Measurements from ENCODE around the gene GABRR3.
"Not testable (repeated sequence)": the region's sequence is repeated elsewhere in the genome, so short reads cannot be mapped to it uniquely, and the experiment has no call there.

Gene GABRR3

DNA sequence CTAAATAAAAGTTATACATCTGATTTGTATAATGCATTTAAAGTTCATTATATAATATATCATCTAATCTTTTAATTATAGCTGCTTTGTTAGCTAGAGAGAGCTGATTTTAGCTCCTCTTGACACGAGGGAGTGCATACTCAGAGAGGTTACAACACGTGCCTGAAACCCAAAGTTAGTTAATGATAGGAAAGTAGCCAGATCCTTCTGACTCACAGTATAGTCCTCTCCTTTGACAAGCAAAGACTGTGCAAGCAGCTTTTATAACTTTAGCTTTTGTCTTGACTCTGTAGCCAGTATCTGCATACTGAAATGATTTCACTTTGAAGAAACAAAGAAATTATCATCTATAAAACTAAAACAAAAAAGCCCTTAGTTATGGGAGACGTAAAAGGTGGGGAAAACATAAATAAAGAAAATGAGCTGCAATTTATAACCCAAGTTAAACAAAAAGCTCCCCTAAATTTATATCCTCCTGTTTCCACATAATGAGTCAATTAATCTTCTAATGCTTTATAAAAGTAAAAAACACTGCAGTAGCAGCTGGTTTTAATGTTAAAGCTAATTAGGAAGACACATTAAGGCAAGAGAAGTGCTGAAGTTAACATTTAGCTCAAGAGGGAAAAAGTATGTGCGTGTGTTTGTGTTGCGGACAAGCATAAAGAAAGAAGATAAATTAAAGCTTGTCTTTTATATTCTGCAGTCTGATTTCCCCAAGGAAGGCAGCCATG, 13.1 kb downstream of the GABRR3 start:
- no peak for DNase-seq

DNA sequence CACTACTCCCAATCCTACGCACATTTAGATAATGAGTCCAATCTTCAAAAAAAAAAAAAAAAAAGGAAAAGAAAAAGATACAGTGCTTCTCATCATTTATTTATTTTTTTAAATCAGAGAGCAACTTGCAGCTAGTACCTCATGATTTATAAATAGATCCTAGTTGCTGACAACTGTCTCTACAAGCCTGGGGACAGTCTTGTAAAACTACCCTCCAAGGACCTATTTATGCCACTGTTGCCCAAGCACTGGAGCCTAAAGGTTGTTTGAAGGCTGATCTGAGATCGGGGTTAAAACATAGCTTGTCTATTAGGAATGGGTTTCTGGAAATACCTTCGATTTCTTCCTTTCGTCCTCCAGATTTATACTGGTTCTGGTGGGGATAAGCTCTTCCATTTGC, 14.7 kb downstream of the GABRR3 start:
- no peak for DNase-seq

DNA sequence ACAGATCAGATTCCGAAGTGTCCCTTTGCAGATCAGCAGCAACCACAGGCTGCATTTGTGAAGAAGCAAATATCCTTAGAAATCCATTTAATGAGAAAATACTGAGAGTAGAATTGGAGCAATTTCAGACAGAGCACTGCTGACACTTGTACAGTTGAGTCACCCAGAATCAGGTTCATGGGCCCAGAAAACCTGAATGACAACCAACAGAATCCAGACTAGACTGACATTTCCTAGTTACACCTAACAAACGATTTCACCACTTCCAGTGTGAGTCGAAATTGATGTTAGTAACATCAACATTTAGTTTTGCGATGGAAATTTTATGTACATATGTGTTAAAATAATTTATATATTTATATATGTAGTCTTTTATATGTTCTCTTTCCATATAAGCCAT, 16.8 kb downstream of the GABRR3 start:
- DNase-seq, result no peak

DNA sequence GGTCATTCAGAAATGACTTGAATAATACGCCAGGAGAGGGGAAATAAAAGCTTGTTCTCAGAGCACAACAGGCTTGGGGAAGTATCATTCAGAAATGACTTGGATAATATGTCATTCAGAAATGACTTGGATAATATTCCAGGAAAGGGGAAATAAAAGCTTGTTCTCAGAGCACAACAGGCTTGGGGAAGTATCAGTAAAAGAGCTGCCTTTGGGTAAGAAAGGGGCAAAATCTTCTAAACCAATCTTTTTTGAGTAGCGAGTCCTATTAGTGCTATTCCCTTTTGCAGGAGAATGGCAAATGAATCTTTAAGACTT, 20.9 kb downstream of the GABRR3 start:
- no peak for DNase-seq

DNA sequence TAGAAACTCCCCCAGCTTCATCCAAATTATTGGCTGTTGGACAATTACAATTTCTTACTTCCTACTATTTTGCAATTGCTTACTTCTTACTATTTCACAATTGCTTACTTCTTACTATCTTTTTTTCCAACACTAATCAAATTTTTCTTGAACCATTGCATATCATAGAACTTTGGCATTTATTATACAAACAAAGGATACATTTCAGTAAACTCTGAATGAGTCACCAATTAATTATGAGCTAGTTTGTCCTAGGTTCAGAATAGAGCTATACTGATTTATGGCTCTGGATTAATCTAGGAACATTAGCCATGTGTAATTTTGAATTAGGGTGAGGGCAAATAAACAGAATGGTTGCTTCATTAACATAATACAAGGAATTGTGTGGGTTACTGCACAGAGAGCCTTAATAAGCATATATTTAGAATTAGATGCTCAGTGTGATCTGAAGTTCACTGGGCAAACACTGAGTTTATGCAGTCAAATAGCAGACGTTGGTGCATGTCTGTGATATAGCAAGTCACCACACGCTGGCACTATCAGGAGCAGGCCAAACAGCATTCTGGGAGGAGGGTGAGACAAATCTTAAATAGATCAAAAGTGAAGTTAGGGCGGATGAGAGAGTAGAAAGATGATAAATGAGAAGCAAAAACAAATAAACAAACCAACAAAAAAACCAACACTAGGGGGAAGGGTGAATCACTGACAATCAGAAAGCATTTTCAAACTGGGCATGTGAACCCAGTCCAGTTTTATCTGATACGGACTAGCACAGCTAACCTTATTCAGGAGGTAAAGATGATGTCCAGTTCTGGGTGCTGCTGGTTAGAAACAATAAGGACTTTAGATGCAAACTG, 21.5 kb downstream of the GABRR3 start:
- DNase-seq, result no peak

DNA sequence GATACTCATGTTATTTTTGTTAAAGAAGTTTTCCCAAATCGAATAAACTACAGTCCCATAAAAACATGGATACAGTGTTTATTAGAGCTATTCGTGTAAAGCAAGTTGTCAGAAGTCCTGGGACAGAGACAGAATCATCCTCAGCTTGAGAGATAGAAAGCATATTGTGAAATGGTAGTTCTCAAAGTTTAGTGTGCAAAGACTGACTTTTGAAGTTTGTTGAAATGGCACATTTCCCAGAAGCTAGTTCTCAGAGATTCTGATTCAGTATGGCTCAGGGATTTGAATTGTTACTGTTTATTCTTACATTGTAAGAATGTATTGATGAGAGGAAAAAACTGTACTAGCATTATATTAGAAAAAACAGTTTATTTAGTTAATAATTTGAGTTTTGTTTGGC, 22.1 kb downstream of the GABRR3 start:
- no peak for DNase-seq

DNA sequence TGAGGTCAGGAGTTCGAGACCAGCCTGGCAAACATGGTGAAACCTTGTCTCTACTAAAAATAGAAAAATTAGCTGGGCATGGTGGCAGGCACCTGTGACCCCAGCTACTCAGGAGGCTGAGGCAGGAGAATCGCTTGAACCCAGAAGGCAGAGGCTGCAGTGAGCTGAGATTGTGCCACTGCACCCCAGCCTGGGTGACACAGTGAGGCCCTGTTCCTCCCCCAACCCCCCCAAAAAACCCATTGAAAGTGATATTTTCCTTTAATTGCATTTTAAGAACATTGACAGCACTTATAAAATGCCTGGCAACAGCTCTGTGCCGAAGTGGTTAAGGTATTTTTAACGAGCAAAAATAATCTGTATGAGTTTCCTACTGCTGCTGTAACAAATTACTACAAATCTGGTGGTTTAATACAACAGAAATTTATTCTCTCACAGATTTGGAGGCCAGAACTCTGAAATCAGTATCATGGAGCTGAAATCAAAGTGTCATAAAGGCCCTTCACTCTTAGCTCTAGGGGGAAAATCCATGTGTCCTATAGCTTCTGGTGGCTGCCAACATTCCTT, 24.1 kb downstream of the GABRR3 start:
- DNase-seq, result not testable (repeated sequence)

DNA sequence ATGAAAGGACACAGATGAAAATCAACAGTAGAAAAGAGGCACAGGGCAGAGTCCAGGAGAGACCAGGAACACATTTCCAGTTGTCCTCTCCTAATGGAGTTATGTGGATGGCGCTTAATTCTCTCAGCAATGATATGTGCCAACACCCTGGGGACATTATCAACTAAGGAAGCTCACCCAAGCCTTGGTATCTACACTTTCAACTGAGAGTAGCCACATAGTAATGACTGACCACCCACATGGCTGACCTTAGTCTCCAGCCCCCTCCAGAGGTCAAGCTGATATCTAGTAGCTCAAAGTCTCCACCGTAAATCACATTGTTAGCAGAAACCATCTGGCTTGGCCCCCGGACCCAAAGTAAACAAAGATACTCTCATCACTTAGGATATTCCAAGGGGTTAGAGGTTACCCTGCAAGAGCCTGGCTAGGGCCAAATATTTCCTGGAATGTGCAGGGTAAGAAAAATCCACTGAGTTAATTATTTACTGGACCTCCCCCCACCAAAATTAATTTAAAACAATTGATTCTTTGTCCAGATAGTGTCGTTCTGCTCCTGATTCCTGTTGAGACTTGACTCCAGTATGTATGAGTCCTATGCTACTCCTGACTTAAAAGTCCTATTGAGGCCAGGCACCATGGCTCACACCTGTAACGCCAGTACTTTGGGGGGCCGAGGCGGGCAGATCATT, 24.8 kb downstream of the GABRR3 start:
- DNase-seq, result no peak

DNA sequence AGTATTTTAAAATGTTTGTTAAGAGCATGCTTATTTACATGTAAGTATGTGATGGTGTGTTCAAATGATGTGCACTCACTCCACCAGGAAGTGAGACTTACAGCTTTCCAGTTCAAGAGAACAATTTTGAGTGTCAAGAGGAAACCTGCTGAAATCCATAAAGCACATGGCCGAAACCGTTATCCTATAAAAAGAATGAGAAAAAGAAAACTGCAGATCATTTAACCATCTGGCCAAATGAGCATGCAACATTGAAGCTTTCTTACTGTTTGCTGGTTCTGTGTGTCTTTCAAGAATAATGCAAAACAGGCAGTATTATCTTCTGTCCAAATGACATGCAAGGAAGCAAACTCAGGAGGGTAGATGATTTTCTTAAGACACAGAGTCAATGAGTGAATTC, 26.3 kb downstream of the GABRR3 start:
- no peak for DNase-seq

DNA sequence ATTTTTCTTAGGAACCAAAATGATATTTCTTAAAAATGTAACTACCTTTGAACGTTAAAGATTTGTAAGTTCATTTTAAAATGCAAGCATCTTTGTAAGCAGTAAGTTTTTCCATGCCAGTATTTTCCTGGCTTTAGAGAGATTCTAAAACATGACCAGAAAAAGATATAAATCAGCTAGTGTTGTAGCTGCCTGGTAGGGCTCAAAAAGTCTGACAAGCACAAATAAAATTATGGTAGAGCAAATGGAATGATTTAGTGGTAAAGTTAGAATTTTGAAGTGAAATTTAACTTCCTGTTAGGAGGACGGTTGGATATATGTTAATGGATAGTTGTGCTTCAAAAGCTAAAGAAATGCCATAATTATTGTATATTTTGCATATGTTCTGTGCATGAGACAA, 29.7 kb downstream of the GABRR3 start:
- DNase-seq, result no peak

DNA sequence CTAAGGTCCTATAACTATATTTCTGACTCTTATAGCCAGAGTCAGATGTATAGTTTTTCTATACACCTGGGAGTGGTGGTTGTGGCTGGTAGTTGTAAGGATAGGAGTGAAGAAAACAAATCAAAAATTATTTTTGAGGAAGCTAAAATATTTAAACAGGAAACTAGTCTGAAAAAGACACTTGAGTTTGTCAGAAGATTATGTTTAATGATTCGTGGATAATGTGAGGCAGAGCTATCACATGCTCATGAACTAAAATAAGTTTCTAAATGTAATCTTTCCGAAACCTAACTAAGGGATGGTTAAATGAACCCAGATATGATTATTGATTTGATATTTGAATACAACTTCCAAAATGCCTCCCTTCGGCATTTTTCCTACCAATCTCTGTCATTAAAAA, 30.4 kb downstream of the GABRR3 start:
- DNase-seq, result no peak

DNA sequence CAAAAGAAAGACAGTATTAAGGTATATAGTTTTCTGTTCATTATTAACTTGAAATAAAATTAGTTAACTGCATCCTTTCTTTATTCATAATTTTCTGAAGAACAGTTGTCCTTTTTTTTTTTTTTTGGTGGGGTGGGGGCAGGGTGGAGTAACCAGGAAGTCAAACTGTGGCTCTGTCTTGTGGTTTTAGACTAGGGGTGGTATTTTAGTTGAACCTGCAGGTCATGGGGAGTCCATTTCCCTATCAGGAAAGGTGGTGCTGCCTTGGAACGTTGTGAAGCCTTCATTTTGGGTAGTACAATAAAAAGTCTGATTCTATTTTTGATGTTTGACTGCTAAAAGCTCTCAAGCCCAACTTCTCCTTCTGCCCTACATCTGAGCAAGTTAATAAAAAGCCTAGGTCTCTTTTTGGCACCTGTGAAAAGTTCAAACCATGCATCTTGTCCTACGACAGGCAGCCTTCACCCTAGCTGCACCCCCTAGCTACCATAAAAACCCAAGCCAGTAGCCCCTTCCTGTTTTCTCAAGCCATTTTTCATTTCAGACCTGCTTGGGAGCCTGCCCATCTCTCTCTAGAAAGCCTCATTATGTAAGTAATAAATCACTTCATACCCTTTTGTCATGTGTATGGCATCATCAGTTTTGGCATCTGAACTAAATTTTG, 31.7 kb downstream of the GABRR3 start:
- no peak for DNase-seq

DNA sequence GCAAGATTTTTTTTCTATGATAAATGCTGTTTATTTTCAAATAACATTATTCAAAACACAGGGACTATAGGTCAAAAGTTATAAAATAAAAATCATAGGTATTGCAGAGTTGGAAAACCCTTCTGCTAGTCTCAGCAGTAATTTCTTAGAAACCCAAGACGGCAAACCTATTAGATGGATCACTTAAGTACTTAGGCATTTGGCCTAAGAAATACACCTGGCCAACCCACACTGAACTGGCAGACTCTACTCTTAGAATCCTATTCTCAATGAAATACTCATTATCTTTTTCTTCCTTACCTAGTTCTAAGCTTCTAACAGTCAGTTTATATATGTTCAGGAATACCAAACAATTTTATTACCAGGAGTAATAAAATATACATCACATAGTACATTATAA, 32.4 kb downstream of the GABRR3 start:
- DNase-seq, result no peak

DNA sequence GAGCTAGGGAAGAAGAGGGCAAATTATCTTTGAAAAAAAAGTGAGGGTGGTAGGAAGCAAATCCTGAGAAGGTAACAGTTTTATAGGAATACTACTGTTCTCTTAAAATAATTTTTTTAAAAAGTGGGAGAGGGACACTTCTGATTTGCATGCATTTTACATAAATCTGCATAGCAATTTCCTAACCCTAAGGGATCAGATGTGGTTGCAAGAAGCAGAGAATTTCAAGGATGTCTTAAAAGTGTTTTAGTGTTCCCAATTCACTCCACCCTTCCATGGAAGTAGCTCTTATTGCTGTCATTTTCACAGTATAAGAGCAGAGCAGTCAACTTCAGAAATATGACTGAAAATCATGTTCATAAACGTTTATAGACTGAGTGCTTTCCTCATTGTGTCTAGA, 35.1 kb downstream of the GABRR3 start:
- no peak for DNase-seq

DNA sequence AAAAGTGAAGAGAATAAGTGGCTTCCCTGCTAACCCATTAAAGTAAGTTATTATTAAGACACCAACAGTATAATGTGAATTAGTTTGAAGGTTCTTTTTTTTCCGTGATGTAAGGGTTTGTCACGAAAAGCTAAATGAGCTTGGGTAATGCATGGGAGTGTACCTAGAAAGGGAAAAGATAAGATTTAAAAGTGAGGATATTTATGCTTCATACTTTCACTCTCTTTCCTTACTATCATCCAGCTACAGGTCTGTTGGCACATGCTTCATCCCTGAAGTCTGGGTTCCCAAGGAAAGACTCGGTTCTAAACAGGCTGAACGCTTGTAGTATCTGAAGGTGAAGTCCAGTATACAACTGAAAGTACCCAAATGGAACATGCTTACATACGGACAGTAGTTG, 36.0 kb downstream of the GABRR3 start:
- no peak for DNase-seq

DNA sequence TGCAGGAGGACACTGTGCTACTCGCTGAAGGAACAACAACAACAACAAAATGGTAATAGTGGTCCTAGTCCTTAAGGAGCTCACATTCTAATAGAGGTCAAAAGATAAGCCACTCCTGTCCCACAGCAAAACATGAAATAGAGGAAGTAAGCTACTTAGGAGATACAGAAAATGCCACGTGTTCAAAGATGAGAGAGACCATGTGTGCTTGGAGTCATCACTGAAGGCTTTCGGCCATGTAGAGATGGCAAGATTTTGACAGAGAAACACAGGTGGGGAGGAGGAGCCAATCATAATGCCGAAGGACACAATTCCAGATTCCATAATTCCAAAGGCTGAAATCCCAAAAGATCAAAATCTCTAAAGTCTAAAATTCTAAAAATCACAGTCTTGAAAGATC, 38.1 kb downstream of the GABRR3 start:
- no peak for DNase-seq

DNA sequence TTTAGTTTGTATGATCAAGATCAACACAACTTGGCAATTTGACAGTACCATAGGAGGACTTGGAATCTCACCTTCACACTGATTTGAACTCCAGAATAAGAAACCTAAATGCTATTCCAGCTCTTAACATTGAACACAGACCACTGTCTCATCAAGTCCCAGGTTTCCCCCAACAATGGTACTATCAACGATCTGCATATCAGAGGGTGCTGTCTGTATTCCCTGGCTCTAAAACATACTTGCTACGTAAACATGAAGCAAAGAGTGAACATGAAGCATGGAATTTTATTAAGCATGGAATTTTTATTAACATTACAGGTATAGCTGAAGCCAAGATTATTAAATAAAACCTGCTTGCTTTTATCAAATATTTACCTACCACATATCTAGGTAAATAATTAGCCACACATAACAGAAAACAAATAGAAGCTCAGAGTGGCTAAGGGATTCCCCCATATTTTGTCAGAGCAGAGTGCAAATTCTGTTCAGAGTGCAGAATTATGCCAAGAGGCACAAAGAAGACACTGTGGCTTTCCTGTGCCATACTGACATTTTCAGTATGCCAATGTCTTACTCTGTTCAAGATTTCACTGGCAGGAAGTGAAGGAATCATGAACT, 40.7 kb downstream of the GABRR3 start:
- no peak for DNase-seq

DNA sequence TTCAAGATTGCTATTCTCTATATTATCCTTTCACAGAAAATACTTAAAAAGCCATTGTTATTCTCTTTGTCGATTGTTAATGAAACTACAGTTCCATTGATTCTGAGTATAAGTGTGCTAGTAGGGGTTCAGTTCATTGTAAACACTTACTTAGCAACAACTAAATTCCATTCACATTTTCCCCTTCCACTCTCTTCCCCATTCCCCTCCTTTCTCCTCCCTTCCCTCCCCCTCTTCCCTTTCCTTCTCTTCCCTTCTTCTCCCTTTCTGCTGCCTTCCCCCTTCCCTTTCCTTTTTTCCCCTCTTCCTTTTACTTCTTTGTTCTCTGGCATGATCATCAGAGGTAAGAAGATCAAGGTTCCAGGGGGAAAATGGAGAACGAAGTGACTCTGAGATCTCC, 41.6 kb downstream of the GABRR3 start:
- no peak for DNase-seq

DNA sequence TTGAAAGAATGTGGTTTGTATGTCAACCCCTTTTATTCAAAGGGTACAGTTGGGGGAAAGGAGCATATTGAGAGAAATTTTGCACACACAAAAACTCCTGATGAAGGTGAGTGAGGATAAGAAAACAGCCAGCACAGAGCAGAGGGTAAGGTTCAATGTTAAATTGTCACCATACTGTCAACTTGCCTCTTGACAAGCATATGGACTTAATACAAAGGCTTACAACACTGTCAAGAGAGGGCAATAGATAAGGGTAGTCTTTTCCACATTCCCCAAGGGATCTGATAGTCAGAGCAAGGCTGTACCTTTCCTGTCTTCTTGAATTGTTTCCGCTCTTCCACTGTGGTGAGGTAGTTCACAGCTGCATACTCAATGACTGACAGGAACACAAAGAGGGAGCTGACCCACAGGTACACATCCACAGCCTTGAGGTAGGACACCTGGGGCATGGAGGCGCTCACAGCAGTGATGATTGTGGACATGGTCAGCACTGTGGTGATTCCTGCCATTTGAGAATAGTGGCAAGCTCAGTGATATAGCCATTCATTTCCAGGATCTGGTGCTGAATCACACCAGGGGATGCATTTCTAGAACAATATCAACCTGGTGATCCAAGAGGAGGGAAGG, 42.5 kb downstream of the GABRR3 start:
- no peak for DNase-seq

DNA sequence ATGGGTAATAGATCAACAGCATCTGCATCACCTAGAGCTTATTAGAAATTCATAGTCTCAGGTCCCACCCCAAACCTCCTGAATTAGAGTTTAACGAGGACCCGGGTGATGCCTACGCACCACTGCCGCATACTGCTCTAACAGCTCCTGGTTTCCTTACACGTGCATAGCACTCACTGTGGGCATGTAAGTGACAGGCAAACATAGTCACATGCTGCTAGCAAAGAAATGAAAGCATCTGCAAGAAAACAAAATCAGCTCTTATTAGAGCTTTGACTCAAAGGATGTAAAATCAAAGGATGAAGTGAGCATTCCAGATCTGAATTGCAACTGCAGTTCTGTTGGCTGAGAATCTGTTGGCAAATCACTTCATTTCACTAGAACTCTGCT, 43.8 kb downstream of the GABRR3 start:
- DNase-seq, result no peak

DNA sequence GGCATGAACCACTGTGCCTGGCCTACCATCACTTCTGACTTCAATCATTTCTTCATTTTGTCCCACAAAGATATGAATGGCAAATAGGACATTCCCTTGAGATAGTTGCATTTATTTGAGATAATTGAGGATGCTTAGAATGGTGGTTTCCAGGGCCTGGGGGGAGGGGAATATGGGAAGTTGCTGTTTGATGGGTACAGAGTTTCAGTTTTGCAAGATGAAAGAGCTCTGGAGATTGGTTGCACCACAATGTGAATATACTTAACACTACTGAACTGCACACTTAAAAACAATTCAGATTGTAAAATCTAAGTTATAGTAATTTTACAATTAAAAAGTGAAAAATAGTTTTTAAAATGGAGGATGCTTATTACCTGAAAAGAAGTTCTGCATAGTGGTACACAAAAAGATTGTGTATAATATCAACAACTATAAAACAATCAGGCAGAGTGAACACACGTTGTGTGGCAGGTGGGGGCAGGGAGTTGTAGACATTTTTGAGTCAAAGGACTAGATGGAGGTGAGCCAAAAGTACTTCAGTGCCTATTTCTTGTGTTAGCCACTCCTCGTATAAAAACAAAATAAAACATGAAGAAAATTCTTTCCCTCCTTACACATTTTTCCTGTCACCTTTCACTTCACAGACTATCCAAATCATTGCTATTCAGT, 44.4 kb downstream of the GABRR3 start:
- DNase-seq, result no peak

All from 8988T (cell line).